Measurements from ENCODE around the gene SPIN1. TPM values are rescaled to one million over a fixed set of nuclear protein-coding genes. Genes with fewer than 3 reads are reported as not detected.

SPIN1 gene
- total RNA-seq, 1 donor from 2014 or later: 57.4 TPM

- TF ChIP-seq CTCF (conservative IDR thresholded peaks at IDR 0.05; ENCODE audit: low read depth, low read length): no peak
- DNase-seq (ENCODE audit: low read depth): no peak
- no peak overlapping the region for H3K4me3 ChIP-seq (ENCODE audit: low read depth, low read length)
These were observed 28.3 kb upstream of the SPIN1 start for GRCh38 chr9:88359974-88360373.

GRCh38 chr9:88362681-88363080 is 25.6 kb upstream of the SPIN1 start:
- no peak overlapping the region for H3K4me3 ChIP-seq (ENCODE audit: low read depth, low read length)
- TF ChIP-seq CTCF (conservative IDR thresholded peaks at IDR 0.05; ENCODE audit: low read depth, low read length): no peak
- no peak for DNase-seq (ENCODE audit: low read depth)

- no peak for TF ChIP-seq CTCF (conservative IDR thresholded peaks at IDR 0.05; ENCODE audit: low read depth, low read length)
- no peak for DNase-seq (ENCODE audit: low read depth)
- no peak overlapping the region for H3K4me3 ChIP-seq (ENCODE audit: low read depth, low read length)
These were observed 24.6 kb upstream of the SPIN1 start for GRCh38 chr9:88363661-88364060.

- H3K4me3 ChIP-seq (ENCODE audit: low read depth, low read length): no peak overlapping the region
- no peak for DNase-seq (ENCODE audit: low read depth)
- TF ChIP-seq CTCF (conservative IDR thresholded peaks at IDR 0.05; ENCODE audit: low read depth, low read length): no peak
These were observed 23.5 kb upstream of the SPIN1 start for GRCh38 chr9:88364706-88365105.

GRCh38 chr9:88370346-88370745 is 17.9 kb upstream of the SPIN1 start:
- H3K4me3 ChIP-seq (ENCODE audit: low read depth, low read length): no peak overlapping the region
- DNase-seq (ENCODE audit: low read depth): no peak
- no peak for TF ChIP-seq CTCF (conservative IDR thresholded peaks at IDR 0.05; ENCODE audit: low read depth, low read length)

- H3K4me3 ChIP-seq (ENCODE audit: low read depth, low read length): no peak overlapping the region
- TF ChIP-seq CTCF (conservative IDR thresholded peaks at IDR 0.05; ENCODE audit: low read depth, low read length): no peak
- no peak for DNase-seq (ENCODE audit: low read depth)
These were observed 16.1 kb upstream of the SPIN1 start for GRCh38 chr9:88372103-88372654.

GRCh38 chr9:88373045-88373444 is 15.2 kb upstream of the SPIN1 start:
- no peak for DNase-seq (ENCODE audit: low read depth)
- H3K4me3 ChIP-seq (ENCODE audit: low read depth, low read length): no peak overlapping the region
- TF ChIP-seq CTCF (conservative IDR thresholded peaks at IDR 0.05; ENCODE audit: low read depth, low read length): no peak

Measured in epithelial cell of proximal tubule (primary cell).